Tibial nerve (tissue), 4 donors: ENCODE data around the gene THSD4. TPM values are rescaled to one million over a fixed set of nuclear protein-coding genes. Genes with fewer than 3 reads are reported as not detected.

Experiments used
- DNase-seq, 2 donors: peaks; one replicate each; pipeline ENCODE4 v3.0.0-alpha.2; 2019; ENCODE audit warnings: low spot score in 2 of 2
- H3K27ac ChIP-seq, 4 donors: fragments of 200-600 bp; sonication (generic) in 3 of 4; one replicate each; pipeline ENCODE4 v1.5.1; 2017 to 2019; ENCODE audit warnings: mild to moderate bottlenecking in 1 of 4
- H3K27me3 ChIP-seq, 2 donors: fragments of 200-600 bp; sonication (generic) in 1 of 2; one replicate each; pipeline versions ENCODE4 v1.5.1 to v1.6.0; 2017 to 2019
- H3K36me3 ChIP-seq, 3 donors: fragments of 200-600 bp; sonication (generic); one replicate each; pipeline ENCODE4 v1.5.1; 2018 to 2019
- H3K4me1 ChIP-seq, 4 donors: fragments of 200-600 bp; sonication (generic) in 3 of 4; one replicate each; pipeline ENCODE4 v1.5.1; 2017 to 2019
- H3K4me3 ChIP-seq, 4 donors: fragments of 200-600 bp; sonication (generic) in 3 of 4; one replicate each; pipeline ENCODE4 v1.5.1; 2017 to 2019; ENCODE audit warnings: mild to moderate bottlenecking in 1 of 4, moderate library complexity in 1 of 4
- H3K9me3 ChIP-seq, 4 donors: fragments of 200-600 bp; sonication (generic) in 3 of 4; one replicate each; pipeline ENCODE4 v1.5.1; 2017 to 2019
- CTCF ChIP-seq, 5 experiments: fragments of 200-600 bp in 3 of 5; fragments of 450-650 bp in 2 of 5; sonication (generic) in 3 of 5; IDR thresholded peaks; one replicate each; pipeline ENCODE4 v1.5.1; 2016 to 2019; ENCODE audit warnings: antibody characterized with exemption in 5 of 5, mild to moderate bottlenecking in 3 of 5, moderate library complexity in 2 of 5
- EP300 ChIP-seq, 2 donors: sonication (generic); formaldehyde crosslinking; IDR thresholded peaks; one replicate each; pipeline ENCODE4 v1.6.1; 2017; ENCODE audit warnings: antibody characterized with exemption in 2 of 2, mild to moderate bottlenecking in 1 of 2
- POLR2A ChIP-seq, 2 donors: fragments of 450-650 bp; IDR thresholded peaks; one replicate each; pipeline ENCODE4 v1.6.1; 2017; ENCODE audit warnings: antibody characterized with exemption in 2 of 2, mild to moderate bottlenecking in 2 of 2, moderate library complexity in 2 of 2
- WGBS, 2 donors: methylation state at CpG; one replicate each; pipeline ENCODE4 v1.1.5; 2018; 5-methylcytosine and 5-hydroxymethylcytosine counted together
- total RNA-seq, 4 donors: library from RNA; depleted of rRNA; stranded (reverse); fragments of >200 nt; gene quantifications; one replicate each; pipeline ENCODE4 v1.1.0, GENCODE V29; 2016

Gene THSD4
- total RNA-seq, 4 donors from 2014 or later = 9.6 to 25.1 (median 21.2) TPM

GRCh38 chr15:71128939-71129562, 13.8 kb downstream of the THSD4 start:
- no peak for DNase-seq
- Histone ChIP-seq H3K27ac (no peak overlapping the region), H3K9me3 (no peaks in the 10 kb centered on the region), H3K27me3 (no peaks in the 10 kb centered on the region), H3K4me3 (no peak overlapping the region), H3K36me3 (no peaks in the 10 kb centered on the region), H3K4me1 (no peaks in the 10 kb centered on the region)
- TF ChIP-seq EP300 (IDR thresholded peaks at IDR 0.05) = no peak
- TF ChIP-seq CTCF (IDR thresholded peaks at IDR 0.05) = no peak
- no peak for TF ChIP-seq POLR2A (IDR thresholded peaks at IDR 0.05)
- WGBS, 2 donors = 75 to 80% methylated on average over 6 of the region's 6 CpGs

GRCh38 chr15:71129669-71130068, 14.4 kb downstream of the THSD4 start:
- DNase-seq = no peak

GRCh38 chr15:71131601-71132362, 16.5 kb downstream of the THSD4 start:
- 80 to 85% methylated on average over 5 of the region's 5 CpGs for WGBS, 2 donors
- DNase-seq = no peak
- Histone ChIP-seq H3K27me3 (no peaks in the 10 kb centered on the region), H3K36me3 (no peaks in the 10 kb centered on the region), H3K27ac (no peak overlapping the region), H3K9me3 (no peaks in the 10 kb centered on the region), H3K4me1 (no peaks in the 10 kb centered on the region), H3K4me3 (no peak overlapping the region)
- TF ChIP-seq EP300 (IDR thresholded peaks at IDR 0.05) (no peak), CTCF (IDR thresholded peaks at IDR 0.05) (no peak), POLR2A (IDR thresholded peaks at IDR 0.05) (no peak)

More at GRCh38 chr15:71129669-71130068, 14.4 kb downstream of the THSD4 start:
- Histone ChIP-seq H3K36me3 (no peaks in the 10 kb centered on the region), H3K4me3 (no peak overlapping the region), H3K9me3 (no peaks in the 10 kb centered on the region), H3K4me1 (no peaks in the 10 kb centered on the region), H3K27ac (no peak overlapping the region), H3K27me3 (no peaks in the 10 kb centered on the region)
- 79 to 84% methylated on average over 6 of the region's 6 CpGs for WGBS, 2 donors
- TF ChIP-seq POLR2A (IDR thresholded peaks at IDR 0.05) (no peak), EP300 (IDR thresholded peaks at IDR 0.05) (no peak), CTCF (IDR thresholded peaks at IDR 0.05) (no peak)

- 52 to 57% methylated on average over 11 to 12 of the region's 12 CpGs for WGBS, 2 donors
- Histone ChIP-seq H3K4me1 (no peaks in the 10 kb centered on the region), H3K27ac (no peak overlapping the region), H3K27me3 (no peaks in the 10 kb centered on the region), H3K36me3 (no peaks in the 10 kb centered on the region), H3K4me3 (no peak overlapping the region), H3K9me3 (no peaks in the 10 kb centered on the region)
- TF ChIP-seq CTCF (IDR thresholded peaks at IDR 0.05) = no peak
- no peak for TF ChIP-seq POLR2A (IDR thresholded peaks at IDR 0.05)
- no peak for TF ChIP-seq EP300 (IDR thresholded peaks at IDR 0.05)
- DNase-seq = no peak
Measured at GRCh38 chr15:71133747-71134472, 18.6 kb downstream of the THSD4 start.
